Measurements from ENCODE around the gene FRMD5. TPM values are rescaled to one million over a fixed set of nuclear protein-coding genes. Genes with fewer than 3 reads are reported as not detected.

Gene FRMD5
- total and polyA plus RNA-seq, 11 donors, result 12.5 to 110 (median 55.7) TPM

DNA sequence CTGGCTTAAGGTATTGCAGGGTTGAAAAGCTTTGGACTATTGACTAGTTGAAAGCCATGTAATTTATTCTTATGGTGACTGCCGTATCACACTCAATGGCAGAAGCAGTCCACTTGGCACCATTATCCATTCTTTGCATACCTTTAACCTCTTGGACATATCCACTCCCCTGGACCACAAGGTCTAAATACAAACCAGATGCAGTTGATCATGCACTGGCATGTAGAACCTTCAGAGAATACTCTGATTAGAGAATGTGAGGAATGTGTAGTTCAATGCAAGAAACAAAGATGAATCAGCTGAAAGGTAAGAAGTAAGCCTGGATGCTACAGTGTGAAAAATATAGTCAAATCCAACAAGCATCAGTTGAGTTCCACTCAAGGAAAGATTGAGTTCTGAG, 93.1 kb downstream of the FRMD5 start:
- Histone ChIP-seq H3K4me1 (peaks cover 0 to 30% (median 7%) of the 10 kb centered on the region in 12 donors), H3K27me3 (no peaks in the 10 kb centered on the region), H3K36me3 (no peaks in the 10 kb centered on the region), H3K27ac (no peak overlapping the region), H3K4me3 (no peak overlapping the region), H3K9me3 (no peaks in the 10 kb centered on the region)
- 42 to 65% (median 53%) methylated on average over 1 of the region's 1 CpG for WGBS, 4 donors
- TF ChIP-seq, protein P1, sequence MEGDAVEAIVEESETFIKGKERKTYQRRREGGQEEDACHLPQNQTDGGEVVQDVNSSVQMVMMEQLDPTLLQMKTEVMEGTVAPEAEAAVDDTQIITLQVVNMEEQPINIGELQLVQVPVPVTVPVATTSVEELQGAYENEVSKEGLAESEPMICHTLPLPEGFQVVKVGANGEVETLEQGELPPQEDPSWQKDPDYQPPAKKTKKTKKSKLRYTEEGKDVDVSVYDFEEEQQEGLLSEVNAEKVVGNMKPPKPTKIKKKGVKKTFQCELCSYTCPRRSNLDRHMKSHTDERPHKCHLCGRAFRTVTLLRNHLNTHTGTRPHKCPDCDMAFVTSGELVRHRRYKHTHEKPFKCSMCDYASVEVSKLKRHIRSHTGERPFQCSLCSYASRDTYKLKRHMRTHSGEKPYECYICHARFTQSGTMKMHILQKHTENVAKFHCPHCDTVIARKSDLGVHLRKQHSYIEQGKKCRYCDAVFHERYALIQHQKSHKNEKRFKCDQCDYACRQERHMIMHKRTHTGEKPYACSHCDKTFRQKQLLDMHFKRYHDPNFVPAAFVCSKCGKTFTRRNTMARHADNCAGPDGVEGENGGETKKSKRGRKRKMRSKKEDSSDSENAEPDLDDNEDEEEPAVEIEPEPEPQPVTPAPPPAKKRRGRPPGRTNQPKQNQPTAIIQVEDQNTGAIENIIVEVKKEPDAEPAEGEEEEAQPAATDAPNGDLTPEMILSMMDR (IDR thresholded peaks at IDR 0.05), result no peak
- TF ChIP-seq POLR2A (IDR thresholded peaks at IDR 0.05), result no peak
- intact Hi-C loops (cut with DNase I), result no loop called here
- ATAC-seq (no peak), DNase-seq (no peak)

DNA sequence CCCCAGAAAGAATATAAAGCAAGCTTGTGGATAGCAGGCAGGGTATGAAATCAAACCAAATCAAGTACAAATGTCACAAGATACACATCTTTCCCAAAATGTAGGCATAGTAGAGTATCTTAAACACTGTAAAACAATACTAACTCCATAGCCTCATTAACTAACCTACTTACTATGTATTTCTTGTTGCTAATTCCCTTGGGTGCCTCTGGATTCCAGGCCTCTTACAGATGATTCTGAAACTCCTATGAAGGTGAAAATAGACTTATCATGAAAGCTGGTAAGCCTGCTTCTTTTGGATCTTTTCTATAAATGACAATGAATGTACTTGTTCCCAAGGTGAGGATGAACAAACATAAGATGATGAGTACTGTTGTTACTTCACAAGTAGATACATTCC, 93.8 kb downstream of the FRMD5 start:
- H3K9me3 ChIP-seq, result no peaks in the 10 kb centered on the region
- no peak overlapping the region for H3K27ac ChIP-seq
- peaks cover 0 to 30% (median 7%) of the 10 kb centered on the region in 12 donors for H3K4me1 ChIP-seq
- H3K27me3 ChIP-seq, result no peaks in the 10 kb centered on the region
- TF ChIP-seq, protein P1 (IDR thresholded peaks at IDR 0.05), result no peak
- no peak for TF ChIP-seq POLR2A (IDR thresholded peaks at IDR 0.05)
- no peak overlapping the region for H3K4me3 ChIP-seq
- no peak for DNase-seq
- intact Hi-C loops (cut with DNase I), result no loop called here
- ATAC-seq, result no peak
- H3K36me3 ChIP-seq, result no peaks in the 10 kb centered on the region

DNA sequence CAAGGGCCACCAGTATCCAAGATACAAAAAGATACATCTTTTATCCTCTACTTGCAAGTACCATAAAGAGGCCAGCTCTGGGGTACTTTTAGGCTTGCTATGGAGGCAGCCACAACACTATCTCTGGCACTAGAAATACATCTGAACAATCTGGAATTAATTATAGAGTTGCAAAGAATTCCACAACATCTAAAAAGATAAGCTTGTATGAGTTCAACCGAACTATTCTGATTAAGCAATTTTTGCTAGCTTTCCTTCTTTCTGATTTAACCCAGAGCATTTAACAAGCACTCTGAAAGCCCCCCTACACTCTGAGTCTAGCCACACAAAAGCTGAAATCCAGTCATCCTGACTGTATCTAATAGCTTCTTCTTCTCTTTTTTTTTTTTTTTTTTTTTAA, 95.4 kb downstream of the FRMD5 start:
- Histone ChIP-seq H3K4me3 (no peak overlapping the region), H3K36me3 (no peaks in the 10 kb centered on the region), H3K27ac (no peak overlapping the region), H3K27me3 (no peaks in the 10 kb centered on the region), H3K9me3 (no peaks in the 10 kb centered on the region), H3K4me1 (peaks cover 0 to 30% (median 7%) of the 10 kb centered on the region in 12 donors)
- intact Hi-C loops (cut with DNase I), result no loop called here
- DNase-seq, result no peak
- TF ChIP-seq POLR2A (IDR thresholded peaks at IDR 0.05), result no peak
- TF ChIP-seq, protein P1 (IDR thresholded peaks at IDR 0.05), result no peak
- 24 to 48% (median 46%) methylated on average over 1 of the region's 1 CpG for WGBS, 4 donors
- ATAC-seq, result no peak

DNA sequence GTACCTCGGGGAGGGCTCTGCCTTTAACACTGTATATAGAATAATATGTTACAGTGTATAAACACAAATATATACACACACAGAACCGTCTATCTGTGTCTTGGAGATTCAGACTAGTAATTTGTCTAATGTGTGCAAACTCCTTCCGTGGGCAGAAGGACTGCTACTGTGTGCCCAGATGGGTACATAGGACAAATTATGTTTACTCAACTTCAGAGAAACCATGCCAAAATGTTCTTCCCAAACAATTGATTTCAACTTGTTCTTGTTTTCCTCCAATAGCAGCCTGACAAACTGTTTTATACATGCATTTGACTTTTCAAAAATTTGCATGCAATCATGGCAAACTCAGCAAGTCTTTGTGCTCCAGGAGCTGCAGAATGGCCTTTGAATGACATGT, 97.5 kb downstream of the FRMD5 start:
- H3K4me3 ChIP-seq, result no peak overlapping the region
- peaks cover 0 to 22% (median 4%) of the 10 kb centered on the region in 12 donors for H3K4me1 ChIP-seq
- TF ChIP-seq POLR2A (IDR thresholded peaks at IDR 0.05), result no peak
- TF ChIP-seq, protein P1 (IDR thresholded peaks at IDR 0.05), result no peak
- no peak overlapping the region for H3K27ac ChIP-seq
- ATAC-seq (no peak), DNase-seq (no peak)
- no peaks in the 10 kb centered on the region for H3K9me3 ChIP-seq
- no peaks in the 10 kb centered on the region for H3K27me3 ChIP-seq
- intact Hi-C loops (cut with DNase I), result no loop called here
- no peaks in the 10 kb centered on the region for H3K36me3 ChIP-seq
- WGBS, 4 donors, result 43 to 55% (median 44%) methylated on average over 3 of the region's 3 CpGs
